MM.1S (cell line): ENCODE data around the gene ZBTB7C.

Experiments
- DNase-seq: peaks from one replicate; pipeline ENCODE4 v3.0.0-alpha.2; 2015
- H2AFZ ChIP-seq: fragments of 300-600 bp; sonication (generic); 2 replicates; pipeline ENCODE4 v1.6.0; 2016; ENCODE audit warnings: antibody characterized with exemption, low read length
- H3F3A ChIP-seq: fragments of 300-600 bp; sonication (generic); 2 replicates; pipeline ENCODE4 v1.6.1; 2016; ENCODE audit warnings: mild to moderate bottlenecking, antibody characterized with exemption, low read length, moderate library complexity, mixed read lengths; ENCODE audit not compliant: insufficient read depth
- H3K27ac ChIP-seq: fragments of 300-600 bp; sonication (generic); 2 replicates; pipeline ENCODE4 v1.5.1; 2016; ENCODE audit warnings: mild to moderate bottlenecking, low read length
- H3K27me3 ChIP-seq: fragments of 300-600 bp; sonication (generic); replicated peaks from 2 replicates; pipeline ENCODE4 v1.6.0; 2016; ENCODE audit warnings: low read length; ENCODE audit not compliant: insufficient read depth
- H3K36me3 ChIP-seq: fragments of 300-600 bp; sonication (generic); replicated peaks from 2 replicates; pipeline ENCODE4 v1.6.1; 2016; ENCODE audit warnings: mild to moderate bottlenecking, low read length, mixed read lengths; ENCODE audit not compliant: insufficient read depth
- H3K4me1 ChIP-seq: fragments of 300-600 bp; sonication (generic); 2 replicates; pipeline ENCODE4 v1.6.1; 2016; ENCODE audit warnings: low read length, mixed read lengths
- H3K4me2 ChIP-seq: fragments of 300-600 bp; sonication (generic); 2 replicates; pipeline ENCODE4 v1.6.0; 2016; ENCODE audit warnings: low read depth, low read length
- H3K4me3 ChIP-seq: fragments of 300-600 bp; sonication (generic); 2 replicates; pipeline ENCODE4 v1.5.1; 2016; ENCODE audit warnings: low read length, mixed read lengths
- H3K79me2 ChIP-seq: fragments of 300-600 bp; sonication (generic); 2 replicates; pipeline ENCODE4 v1.6.1; 2016; ENCODE audit warnings: mixed run types, low read length, mixed read lengths
- H3K9ac ChIP-seq: fragments of 300-600 bp; sonication (generic); 2 replicates; pipeline ENCODE4 v1.6.1; 2016; ENCODE audit warnings: low read length, mixed read lengths
- H3K9me2 ChIP-seq: fragments of 300-600 bp; sonication (generic); replicated peaks from 2 replicates; pipeline ENCODE4 v1.6.1; 2016; ENCODE audit warnings: mild to moderate bottlenecking, low read length, mixed read lengths; ENCODE audit not compliant: insufficient read depth
- H3K9me3 ChIP-seq: fragments of 300-600 bp; sonication (generic); replicated peaks from 2 replicates; pipeline ENCODE4 v1.6.1; 2016; ENCODE audit warnings: mild to moderate bottlenecking, low read length, mixed read lengths; ENCODE audit not compliant: insufficient read depth
- H4K20me1 ChIP-seq: fragments of 300-600 bp; sonication (generic); 2 replicates; pipeline ENCODE4 v1.6.1; 2016; ENCODE audit warnings: mild to moderate bottlenecking, low read length, moderate library complexity, mixed read lengths; ENCODE audit not compliant: insufficient read depth
- EZH2 ChIP-seq: fragments of 300-600 bp; sonication (generic); optimal IDR thresholded peaks from 2 replicates; pipeline ENCODE3; 2017; ENCODE audit warnings: low read depth, mild to moderate bottlenecking, antibody characterized with exemption, low read length, mixed read lengths
- EZH2phosphoT487 ChIP-seq: fragments of 300-600 bp; sonication (generic); IDR thresholded peaks from 2 replicates; pipeline ENCODE4 v1.6.1; 2018; ENCODE audit warnings: antibody characterized with exemption, low read length
- TF ChIP-seq, protein P1 (sequence below): fragments of 300-600 bp; sonication (generic); IDR thresholded peaks from 2 replicates; pipeline ENCODE4 v1.5.1; 2016; ENCODE audit warnings: antibody characterized with exemption, low read length, mixed read lengths

Gene ZBTB7C

DNA sequence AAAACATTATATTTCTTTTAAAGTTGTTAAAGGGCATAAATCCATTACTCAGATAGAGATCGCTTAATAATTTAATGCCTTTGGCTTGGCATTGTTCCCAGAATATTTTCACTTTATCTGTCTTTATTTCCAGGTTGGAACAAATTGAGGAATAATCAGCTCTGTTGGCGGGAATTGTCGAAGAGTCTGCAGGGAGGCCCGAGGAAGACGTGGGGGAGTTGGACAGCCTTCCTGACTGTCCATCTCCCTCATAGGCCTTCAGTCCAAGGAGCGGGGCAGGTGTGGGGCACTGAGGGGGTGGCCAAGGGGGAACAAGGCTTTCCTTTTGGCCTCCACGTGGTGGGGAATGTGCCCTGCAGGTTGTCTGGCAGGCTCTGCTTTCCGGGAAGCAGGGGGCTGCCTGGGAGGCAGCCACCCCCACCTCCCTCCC, 179.6 kb downstream of the ZBTB7C start:
- no peak overlapping the region for H2AFZ ChIP-seq
- H3K79me2 ChIP-seq: no peaks in the 10 kb centered on the region
- DNase-seq: no peak
- H3K4me1 ChIP-seq: peaks cover 21% of the 10 kb centered on the region
- H3K4me3 ChIP-seq: no peak overlapping the region
- no peaks in the 10 kb centered on the region for H3K9me3 ChIP-seq
- TF ChIP-seq EZH2phosphoT487 (no peak), EZH2 (no peak)
- TF ChIP-seq, protein P1, sequence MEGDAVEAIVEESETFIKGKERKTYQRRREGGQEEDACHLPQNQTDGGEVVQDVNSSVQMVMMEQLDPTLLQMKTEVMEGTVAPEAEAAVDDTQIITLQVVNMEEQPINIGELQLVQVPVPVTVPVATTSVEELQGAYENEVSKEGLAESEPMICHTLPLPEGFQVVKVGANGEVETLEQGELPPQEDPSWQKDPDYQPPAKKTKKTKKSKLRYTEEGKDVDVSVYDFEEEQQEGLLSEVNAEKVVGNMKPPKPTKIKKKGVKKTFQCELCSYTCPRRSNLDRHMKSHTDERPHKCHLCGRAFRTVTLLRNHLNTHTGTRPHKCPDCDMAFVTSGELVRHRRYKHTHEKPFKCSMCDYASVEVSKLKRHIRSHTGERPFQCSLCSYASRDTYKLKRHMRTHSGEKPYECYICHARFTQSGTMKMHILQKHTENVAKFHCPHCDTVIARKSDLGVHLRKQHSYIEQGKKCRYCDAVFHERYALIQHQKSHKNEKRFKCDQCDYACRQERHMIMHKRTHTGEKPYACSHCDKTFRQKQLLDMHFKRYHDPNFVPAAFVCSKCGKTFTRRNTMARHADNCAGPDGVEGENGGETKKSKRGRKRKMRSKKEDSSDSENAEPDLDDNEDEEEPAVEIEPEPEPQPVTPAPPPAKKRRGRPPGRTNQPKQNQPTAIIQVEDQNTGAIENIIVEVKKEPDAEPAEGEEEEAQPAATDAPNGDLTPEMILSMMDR: no peak
- no peaks in the 10 kb centered on the region for H4K20me1 ChIP-seq
- no peak overlapping the region for H3K9ac ChIP-seq
- 0 out of 2 replicates have a peak, but pooled peaks cover 13% of the 10 kb centered on the region for H3F3A ChIP-seq
- no peak overlapping the region for H3K27ac ChIP-seq
- no peak overlapping the region for H3K4me2 ChIP-seq
- H3K27me3 ChIP-seq: no peaks in the 10 kb centered on the region
- H3K36me3 ChIP-seq: no peaks in the 10 kb centered on the region
- H3K9me2 ChIP-seq: no peaks in the 10 kb centered on the region

DNA sequence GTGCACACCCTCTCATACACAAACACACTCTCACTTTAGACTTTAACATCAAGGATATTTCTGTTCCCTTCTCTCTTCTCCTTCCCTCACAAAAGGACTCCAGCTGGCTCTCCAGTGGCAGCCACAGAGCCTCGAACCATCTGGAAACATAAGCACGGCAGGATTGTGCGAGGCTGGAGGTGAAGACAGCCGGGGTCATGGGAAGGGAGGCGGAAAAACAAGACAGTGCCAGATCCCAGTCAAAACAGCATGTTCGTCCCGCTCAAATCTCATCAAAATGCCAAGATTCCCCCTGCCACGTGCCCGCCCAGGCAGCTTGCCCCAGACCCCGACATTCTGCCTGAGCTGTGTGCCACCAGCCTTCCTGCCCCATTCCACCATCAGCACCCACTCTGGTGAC, 180.3 kb downstream of the ZBTB7C start:
- Histone ChIP-seq H3K79me2 (no peaks in the 10 kb centered on the region), H3K4me1 (peaks cover 21% of the 10 kb centered on the region), H3K9me3 (no peaks in the 10 kb centered on the region), H3K36me3 (no peaks in the 10 kb centered on the region), H3K9ac (no peak overlapping the region), H3K9me2 (no peaks in the 10 kb centered on the region), H2AFZ (no peak overlapping the region), H3F3A (0 out of 2 replicates have a peak, but pooled peaks cover 13% of the 10 kb centered on the region), H4K20me1 (no peaks in the 10 kb centered on the region), H3K27ac (no peak overlapping the region), H3K4me3 (no peak overlapping the region), H3K4me2 (no peak overlapping the region), H3K27me3 (no peaks in the 10 kb centered on the region)
- DNase-seq: no peak
- TF ChIP-seq EZH2phosphoT487 (no peak), EZH2 (no peak)
- TF ChIP-seq, protein P1: no peak

DNA sequence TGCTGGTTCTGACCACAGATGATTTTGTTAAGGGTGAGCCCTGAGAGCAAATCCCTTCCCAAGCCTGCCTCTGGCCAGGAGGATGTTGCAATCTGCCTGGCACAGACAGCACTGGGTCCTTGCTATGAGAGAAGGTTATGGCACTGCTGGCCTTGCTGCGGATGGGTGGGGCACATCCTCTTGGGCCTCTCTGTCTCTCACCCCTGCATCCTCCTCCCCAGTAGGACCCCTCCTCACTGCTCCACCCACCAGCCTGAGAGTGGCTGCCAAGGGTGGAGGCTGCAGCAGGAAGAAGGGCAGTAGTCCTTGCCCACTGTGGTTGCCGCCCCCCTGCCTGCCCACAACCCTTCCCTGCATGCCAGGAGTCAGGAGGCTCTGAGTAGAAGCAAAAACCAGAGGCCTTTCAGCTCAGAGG, 180.9 kb downstream of the ZBTB7C start:
- no peak for TF ChIP-seq EZH2
- no peak for TF ChIP-seq EZH2phosphoT487
- TF ChIP-seq, protein P1: no peak
- Histone ChIP-seq H3K27me3 (no peaks in the 10 kb centered on the region), H3K27ac (no peak overlapping the region), H3K4me3 (no peak overlapping the region), H3K36me3 (no peaks in the 10 kb centered on the region), H3K9ac (no peak overlapping the region), H4K20me1 (no peaks in the 10 kb centered on the region), H3K9me3 (no peaks in the 10 kb centered on the region), H3K4me2 (no peak overlapping the region), H3F3A (0 out of 2 replicates have a peak, but pooled peaks cover 13% of the 10 kb centered on the region), H3K79me2 (no peaks in the 10 kb centered on the region), H2AFZ (no peak overlapping the region), H3K4me1 (peaks cover 21% of the 10 kb centered on the region), H3K9me2 (no peaks in the 10 kb centered on the region)
- no peak for DNase-seq
